Measurements from ENCODE around the gene ETS2. TPM values are rescaled to one million over a fixed set of nuclear protein-coding genes. Genes with fewer than 3 reads are reported as not detected.

The ETS2 gene
- total RNA-seq, 1 donor from 2014 or later, result 22.4 TPM

DNA sequence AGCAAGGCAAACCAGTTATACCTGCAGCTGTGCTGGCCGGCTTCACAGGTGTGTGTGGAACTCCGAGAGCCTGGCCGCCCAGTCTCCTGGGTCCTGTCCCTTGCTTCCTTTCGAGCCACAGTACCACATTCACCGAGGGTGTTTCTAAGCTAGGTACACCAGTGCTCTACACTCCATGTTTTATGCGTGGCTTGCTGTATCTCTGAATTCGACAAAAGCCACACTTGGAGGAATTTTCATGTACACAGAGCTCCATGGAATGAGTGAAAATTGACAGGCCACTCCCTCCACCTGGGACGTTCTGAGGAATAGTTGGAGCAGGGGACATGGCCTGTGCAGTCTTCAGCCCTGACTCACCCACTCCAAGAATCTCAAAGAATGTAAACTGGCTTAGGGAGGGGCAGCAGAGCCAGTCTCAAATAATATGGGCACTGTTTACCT lies 14.0 kb downstream of the ETS2 start:
- Histone ChIP-seq H3K36me3 (peaks cover 23% of the 10 kb centered on the region), H3K4me2 (no peak overlapping the region), H3F3A (ENCODE audit: low read depth) (no peaks in the 10 kb centered on the region), H2AFZ (replicated peaks) (no peak overlapping the region), H3K27ac (no peak overlapping the region), H4K20me1 (ENCODE audit: low read depth) (no peaks in the 10 kb centered on the region), H3K79me2 (ENCODE audit: low read depth) (no peaks in the 10 kb centered on the region), H3K4me1 (no peaks in the 10 kb centered on the region), H3K4me3 (no peak overlapping the region), H3K27me3 (no peaks in the 10 kb centered on the region), H3K9ac (no peak overlapping the region), H3K9me3 (ENCODE audit: low read depth) (no peaks in the 10 kb centered on the region)
- H3K4me1 Mint-ChIP-seq, result no peaks in the 10 kb centered on the region
- no peak overlapping the region for H3K4me3 Mint-ChIP-seq
- no peak overlapping the region for H3K27ac Mint-ChIP-seq
- no peaks in the 10 kb centered on the region for H3K27me3 Mint-ChIP-seq (ENCODE audit: insufficient read depth, low read depth)
- peaks cover 52% of the 10 kb centered on the region for H3K36me3 Mint-ChIP-seq
- DNase-seq (ENCODE audit: low spot score), result no peak
- H3K9me3 Mint-ChIP-seq, result no peaks in the 10 kb centered on the region
- TF ChIP-seq EZH2phosphoT487 (IDR thresholded peaks at IDR 0.05), result no peak
- TF ChIP-seq, protein P1, sequence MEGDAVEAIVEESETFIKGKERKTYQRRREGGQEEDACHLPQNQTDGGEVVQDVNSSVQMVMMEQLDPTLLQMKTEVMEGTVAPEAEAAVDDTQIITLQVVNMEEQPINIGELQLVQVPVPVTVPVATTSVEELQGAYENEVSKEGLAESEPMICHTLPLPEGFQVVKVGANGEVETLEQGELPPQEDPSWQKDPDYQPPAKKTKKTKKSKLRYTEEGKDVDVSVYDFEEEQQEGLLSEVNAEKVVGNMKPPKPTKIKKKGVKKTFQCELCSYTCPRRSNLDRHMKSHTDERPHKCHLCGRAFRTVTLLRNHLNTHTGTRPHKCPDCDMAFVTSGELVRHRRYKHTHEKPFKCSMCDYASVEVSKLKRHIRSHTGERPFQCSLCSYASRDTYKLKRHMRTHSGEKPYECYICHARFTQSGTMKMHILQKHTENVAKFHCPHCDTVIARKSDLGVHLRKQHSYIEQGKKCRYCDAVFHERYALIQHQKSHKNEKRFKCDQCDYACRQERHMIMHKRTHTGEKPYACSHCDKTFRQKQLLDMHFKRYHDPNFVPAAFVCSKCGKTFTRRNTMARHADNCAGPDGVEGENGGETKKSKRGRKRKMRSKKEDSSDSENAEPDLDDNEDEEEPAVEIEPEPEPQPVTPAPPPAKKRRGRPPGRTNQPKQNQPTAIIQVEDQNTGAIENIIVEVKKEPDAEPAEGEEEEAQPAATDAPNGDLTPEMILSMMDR (IDR thresholded peaks at IDR 0.05), result no peak
- TF ChIP-seq EZH2 (IDR thresholded peaks at IDR 0.05), result no peak

DNA sequence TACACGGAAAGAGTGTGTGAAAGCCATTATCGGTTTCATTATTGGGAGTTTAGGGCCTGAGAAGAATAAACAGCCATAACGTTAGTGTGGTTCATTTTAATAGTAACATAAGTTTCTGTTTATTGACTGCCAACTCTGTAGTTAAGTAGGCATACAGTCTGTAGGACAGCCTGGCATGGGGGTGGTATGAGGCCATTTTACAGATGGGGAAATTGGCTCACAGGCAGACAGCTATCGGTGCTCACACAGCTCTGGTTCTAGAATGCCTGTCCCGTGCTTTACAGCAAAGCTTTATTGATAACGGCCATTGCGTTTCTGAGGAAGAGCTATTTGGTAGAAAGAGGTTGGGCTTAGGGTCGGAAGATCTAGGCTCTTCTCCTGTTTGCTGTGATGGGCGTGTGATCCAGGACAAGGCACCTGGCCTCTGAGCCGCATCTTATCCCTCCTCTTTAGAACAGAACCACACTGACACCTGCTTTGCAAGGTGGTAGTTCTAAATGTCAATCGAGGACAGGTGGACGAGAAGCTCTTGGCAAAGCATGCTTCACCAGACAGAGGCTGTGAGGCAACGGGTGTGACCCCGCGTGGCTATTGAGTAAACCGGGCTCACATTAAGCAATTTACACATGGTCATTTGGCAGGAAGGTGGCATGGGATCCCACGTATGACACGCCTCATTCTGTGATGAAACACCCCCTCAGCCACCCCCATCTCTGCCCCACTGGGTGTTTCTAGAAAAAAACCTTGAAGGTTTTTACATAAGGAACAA lies 14.9 kb downstream of the ETS2 start:
- Mint-ChIP-seq H3K36me3 (peaks cover 45% of the 10 kb centered on the region), H3K4me1 (no peaks in the 10 kb centered on the region), H3K27me3 (ENCODE audit: insufficient read depth, low read depth) (no peaks in the 10 kb centered on the region), H3K9me3 (peaks cover under 1% of the 10 kb centered on the region), H3K4me3 (no peak overlapping the region), H3K27ac (no peak overlapping the region)
- no peak overlapping the region for H3K4me3 ChIP-seq
- no peaks in the 10 kb centered on the region for H4K20me1 ChIP-seq (ENCODE audit: low read depth)
- H3K4me2 ChIP-seq, result no peak overlapping the region
- no peaks in the 10 kb centered on the region for H3K79me2 ChIP-seq (ENCODE audit: low read depth)
- H3K36me3 ChIP-seq, result peaks cover 23% of the 10 kb centered on the region
- H2AFZ ChIP-seq (replicated peaks), result no peak overlapping the region
- DNase-seq (ENCODE audit: low spot score), result no peak
- H3K4me1 ChIP-seq, result no peaks in the 10 kb centered on the region
- H3F3A ChIP-seq (ENCODE audit: low read depth), result no peaks in the 10 kb centered on the region
- no peaks in the 10 kb centered on the region for H3K27me3 ChIP-seq
- H3K9ac ChIP-seq, result no peak overlapping the region
- H3K9me3 ChIP-seq (ENCODE audit: low read depth), result no peaks in the 10 kb centered on the region
- no peak for TF ChIP-seq EZH2 (IDR thresholded peaks at IDR 0.05)
- TF ChIP-seq, protein P1 (IDR thresholded peaks at IDR 0.05), result no peak
- TF ChIP-seq EZH2phosphoT487 (IDR thresholded peaks at IDR 0.05), result no peak
- no peak overlapping the region for H3K27ac ChIP-seq

DNA sequence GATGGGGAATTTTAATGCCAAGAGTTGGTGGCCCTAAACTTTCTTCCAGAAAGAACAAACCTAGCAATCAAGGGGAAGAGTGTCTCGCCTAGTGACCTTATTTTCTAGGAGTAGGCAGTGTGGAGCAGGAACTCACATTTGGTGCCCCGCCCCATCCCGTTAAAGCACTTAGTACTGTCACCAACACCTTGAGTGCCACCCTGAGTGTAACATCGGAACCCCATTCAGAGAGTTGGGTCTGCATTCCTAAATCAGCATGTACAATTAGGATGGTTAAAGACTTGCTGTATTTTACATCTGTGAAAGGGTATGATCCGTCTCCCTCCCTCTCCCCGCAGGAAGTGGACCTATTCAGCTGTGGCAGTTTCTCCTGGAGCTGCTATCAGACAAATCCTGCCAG lies 15.5 kb downstream of the ETS2 start:
- Histone ChIP-seq H3K4me2 (no peak overlapping the region), H3K9me3 (ENCODE audit: low read depth) (no peaks in the 10 kb centered on the region), H2AFZ (replicated peaks) (no peak overlapping the region), H3K27ac (no peak overlapping the region), H3F3A (ENCODE audit: low read depth) (no peaks in the 10 kb centered on the region), H3K4me1 (no peaks in the 10 kb centered on the region), H4K20me1 (ENCODE audit: low read depth) (no peaks in the 10 kb centered on the region), H3K27me3 (no peaks in the 10 kb centered on the region), H3K79me2 (ENCODE audit: low read depth) (no peaks in the 10 kb centered on the region), H3K9ac (no peak overlapping the region), H3K4me3 (no peak overlapping the region), H3K36me3 (peaks cover 23% of the 10 kb centered on the region)
- TF ChIP-seq EZH2 (IDR thresholded peaks at IDR 0.05) (no peak), EZH2phosphoT487 (IDR thresholded peaks at IDR 0.05) (no peak)
- TF ChIP-seq, protein P1 (IDR thresholded peaks at IDR 0.05), result no peak
- Mint-ChIP-seq H3K4me3 (no peak overlapping the region), H3K27ac (no peak overlapping the region), H3K9me3 (peaks cover 5% of the 10 kb centered on the region), H3K27me3 (ENCODE audit: insufficient read depth, low read depth) (no peaks in the 10 kb centered on the region), H3K36me3 (peaks cover 45% of the 10 kb centered on the region), H3K4me1 (no peaks in the 10 kb centered on the region)
- no peak for DNase-seq (ENCODE audit: low spot score)
